HEK293T (cell line): ENCODE data around the gene EYA4.

Experiments
- CTCF ChIA-PET: fragments of 350-600 bp; formaldehyde crosslinking; extraction: SDS; loops from one replicate; lab custom pipeline; 2021; ENCODE audit warnings: antibody characterized with exemption, inconsistent platforms; lab: Yijun Ruan, JAX
- POLR2A ChIA-PET: fragments of 350-600 bp; formaldehyde crosslinking; extraction: SDS; loops from one replicate; lab custom pipeline; 2020; ENCODE audit warnings: antibody characterized with exemption, inconsistent platforms; lab: Yijun Ruan, JAX
- DNase-seq: peaks from one replicate; pipeline ENCODE4 v3.0.0; 2012; ENCODE audit warnings: mixed read lengths; ENCODE audit errors: extremely low spot score
- ARNT ChIP-seq: fragments of 450-650 bp; IDR thresholded peaks from 2 replicates; pipeline ENCODE4 v1.6.1; 2017; ENCODE audit warnings: mild to moderate bottlenecking
- BHLHE40 ChIP-seq: fragments of 450-650 bp; IDR thresholded peaks from 2 replicates; pipeline ENCODE4 v1.6.1; 2016; ENCODE audit warnings: mild to moderate bottlenecking, moderate library complexity, borderline replicate concordance
- CTBP1 ChIP-seq: fragments of 450-650 bp; IDR thresholded peaks from 2 replicates; pipeline ENCODE4 v1.6.1; 2016; ENCODE audit warnings: borderline replicate concordance
- ELF4 ChIP-seq: fragments of 450-650 bp; IDR thresholded peaks from 2 replicates; pipeline ENCODE4 v1.6.1; 2017; ENCODE audit warnings: antibody characterized with exemption
- FOXA1 ChIP-seq: fragments of 450-650 bp; IDR thresholded peaks from 2 replicates; pipeline ENCODE4 v1.6.1; 2016; ENCODE audit warnings: mild to moderate bottlenecking
- FOXK2 ChIP-seq: fragments of 450-650 bp; IDR thresholded peaks from 2 replicates; pipeline ENCODE4 v1.6.1; 2016; ENCODE audit warnings: mild to moderate bottlenecking
- FOXM1 ChIP-seq: fragments of 450-650 bp; IDR thresholded peaks from 2 replicates; pipeline ENCODE4 v1.6.1; 2017; ENCODE audit warnings: mild to moderate bottlenecking, borderline replicate concordance
- HDGF ChIP-seq: fragments of 450-650 bp; IDR thresholded peaks from 2 replicates; pipeline ENCODE4 v1.6.1; 2017; ENCODE audit warnings: antibody characterized with exemption, borderline replicate concordance
- L3MBTL2 ChIP-seq: fragments of 450-650 bp; conservative IDR thresholded peaks from 2 replicates; pipeline ENCODE4 v1.6.1; 2016; ENCODE audit warnings: mild to moderate bottlenecking
- LEF1 ChIP-seq: fragments of 450-650 bp; IDR thresholded peaks from 2 replicates; pipeline ENCODE4 v1.6.1; 2017; ENCODE audit warnings: mild to moderate bottlenecking, borderline replicate concordance
- NFRKB ChIP-seq: fragments of 450-650 bp; IDR thresholded peaks from 2 replicates; pipeline ENCODE4 v1.6.1; 2016; ENCODE audit warnings: mild to moderate bottlenecking, moderate library complexity
- SP1 ChIP-seq: fragments of 450-650 bp; IDR thresholded peaks from 2 replicates; pipeline ENCODE4 v1.6.1; 2017
- SUZ12 ChIP-seq: fragments of 450-650 bp; IDR thresholded peaks from 2 replicates; pipeline ENCODE4 v1.6.1; 2016; ENCODE audit warnings: mild to moderate bottlenecking
- TARDBP ChIP-seq: fragments of 450-650 bp; IDR thresholded peaks from 2 replicates; pipeline ENCODE4 v1.6.1; 2016
- ZNF384 ChIP-seq: fragments of 450-650 bp; IDR thresholded peaks from 2 replicates; pipeline ENCODE4 v1.6.1; 2016
- TF ChIP-seq, protein P1 (sequence below): fragments of 450-650 bp; IDR thresholded peaks from 2 replicates; pipeline ENCODE4 v1.6.1; 2016

EYA4 gene

DNA sequence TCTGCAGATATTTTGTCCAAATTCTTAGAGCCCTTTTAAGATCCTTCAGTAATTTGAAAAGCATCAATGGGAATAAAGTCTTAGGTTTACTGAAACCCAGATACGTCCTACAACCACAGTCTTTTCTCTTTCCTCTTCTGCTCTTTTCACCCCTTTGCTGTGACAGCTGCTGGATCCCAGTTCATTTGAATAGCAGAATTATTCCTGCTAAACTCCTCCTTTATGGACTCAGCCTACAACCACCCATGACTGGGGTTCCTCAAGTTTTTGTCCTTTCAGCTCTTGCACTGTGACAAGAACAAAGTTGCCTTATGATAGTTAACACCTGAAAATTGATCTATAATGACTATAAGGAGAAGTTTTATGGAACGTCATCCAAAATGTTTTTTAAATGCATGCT lies 237.5 kb downstream of the EYA4 start:
- ChIA-PET CTCF (no interaction called here), POLR2A (no interaction called here)
- no peak for TF ChIP-seq FOXK2
- no peak for TF ChIP-seq ZNF384
- no peak for TF ChIP-seq LEF1
- no peak for TF ChIP-seq TARDBP
- no peak for TF ChIP-seq SUZ12
- no peak for TF ChIP-seq CTBP1
- TF ChIP-seq FOXM1 = no peak
- TF ChIP-seq, protein P1, sequence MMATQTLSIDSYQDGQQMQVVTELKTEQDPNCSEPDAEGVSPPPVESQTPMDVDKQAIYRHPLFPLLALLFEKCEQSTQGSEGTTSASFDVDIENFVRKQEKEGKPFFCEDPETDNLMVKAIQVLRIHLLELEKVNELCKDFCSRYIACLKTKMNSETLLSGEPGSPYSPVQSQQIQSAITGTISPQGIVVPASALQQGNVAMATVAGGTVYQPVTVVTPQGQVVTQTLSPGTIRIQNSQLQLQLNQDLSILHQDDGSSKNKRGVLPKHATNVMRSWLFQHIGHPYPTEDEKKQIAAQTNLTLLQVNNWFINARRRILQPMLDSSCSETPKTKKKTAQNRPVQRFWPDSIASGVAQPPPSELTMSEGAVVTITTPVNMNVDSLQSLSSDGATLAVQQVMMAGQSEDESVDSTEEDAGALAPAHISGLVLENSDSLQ = no peak
- no peak for TF ChIP-seq ARNT
- no peak for TF ChIP-seq HDGF
- no peak for TF ChIP-seq ELF4
- no peak for TF ChIP-seq L3MBTL2
- no peak for TF ChIP-seq FOXA1
- TF ChIP-seq SP1 = no peak
- TF ChIP-seq NFRKB = no peak
- no peak for TF ChIP-seq BHLHE40

DNA sequence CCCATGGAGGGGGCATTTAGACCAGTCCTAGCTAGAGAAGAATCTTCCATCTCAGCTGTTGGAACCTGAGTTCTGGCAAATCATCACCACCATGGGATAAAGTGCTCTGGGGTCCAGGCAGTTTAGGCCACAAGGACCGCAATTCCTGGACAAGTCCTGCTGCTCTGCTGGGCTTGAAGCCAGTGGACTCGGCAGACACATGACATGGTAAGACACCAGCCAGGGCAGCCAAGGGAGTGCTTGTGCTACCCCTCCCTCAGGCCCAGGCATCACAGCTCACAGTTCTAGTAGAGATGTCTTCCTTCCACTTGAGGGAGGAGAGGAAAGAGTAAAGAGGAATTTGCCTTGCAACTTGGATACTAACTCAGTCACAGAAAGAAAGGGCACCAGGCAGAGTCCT lies 246.0 kb downstream of the EYA4 start:
- no peak for DNase-seq
- TF ChIP-seq ARNT (no peak), L3MBTL2 (no peak), FOXK2 (no peak), ZNF384 (no peak)
- POLR2A ChIA-PET = no interaction called here
- CTCF ChIA-PET = no interaction called here

More for the DNA sequence above, 237.5 kb downstream of the EYA4 start:
- DNase-seq = no peak

DNA sequence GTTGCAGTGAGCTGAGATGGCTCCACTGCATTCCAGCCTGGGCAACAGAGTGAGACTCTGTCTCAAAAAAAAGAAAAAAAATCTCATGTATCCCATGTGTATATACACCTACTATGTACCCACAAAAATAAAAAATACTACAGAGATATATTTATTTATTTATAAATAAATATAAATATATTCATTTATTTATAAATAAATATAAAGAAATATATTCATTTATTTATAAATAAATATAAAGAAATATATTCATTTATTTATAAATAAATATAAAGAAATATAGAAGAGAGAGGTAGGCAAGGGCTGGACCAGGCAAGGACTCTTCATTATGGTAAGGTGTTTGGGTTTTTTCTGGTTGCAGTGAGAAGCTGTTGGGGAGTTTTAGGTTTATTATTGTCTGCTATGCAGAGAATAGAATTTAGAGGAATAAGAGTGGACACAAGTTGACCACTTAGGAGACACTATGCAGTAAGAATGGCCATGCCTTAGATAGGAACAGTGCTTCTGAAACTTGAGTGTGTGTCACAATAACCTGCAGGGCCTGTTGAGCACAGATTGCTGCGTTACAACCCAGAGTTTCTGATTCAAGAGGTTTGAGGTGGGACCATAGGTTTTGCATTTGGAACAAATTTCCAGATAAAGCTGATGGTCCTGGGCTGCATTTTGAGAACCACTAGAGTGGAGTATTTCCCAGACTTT lies 254.2 kb downstream of the EYA4 start:
- TF ChIP-seq NFRKB (no peak), FOXM1 (no peak), BHLHE40 (no peak), ARNT (no peak), LEF1 (no peak), FOXA1 (no peak), SP1 (no peak), TARDBP (no peak), ZNF384 (no peak), CTBP1 (no peak), L3MBTL2 (no peak), SUZ12 (no peak), ELF4 (no peak), HDGF (no peak), FOXK2 (no peak)
- TF ChIP-seq, protein P1 = no peak
- CTCF ChIA-PET = no interaction called here
- POLR2A ChIA-PET = no interaction called here
- DNase-seq = no peak

DNA sequence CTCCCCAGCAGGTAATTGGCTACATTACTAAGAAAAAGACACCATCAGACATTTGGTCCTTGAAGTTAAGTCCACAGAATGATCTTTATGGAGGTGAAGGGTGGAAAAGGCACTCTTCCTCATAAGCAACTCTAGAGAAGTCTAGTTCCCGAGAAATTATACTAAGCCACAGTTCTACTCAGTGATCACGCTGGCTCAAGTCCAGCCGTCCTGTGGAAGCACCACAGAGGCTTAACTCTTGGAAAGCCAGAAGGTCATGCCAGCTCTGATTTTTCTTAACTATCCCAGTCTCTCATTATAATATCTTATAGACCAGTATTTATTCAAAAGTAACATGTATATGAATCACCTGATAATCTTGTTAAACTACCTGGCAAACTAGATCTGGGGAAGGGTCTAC lies 258.5 kb downstream of the EYA4 start:
- TF ChIP-seq BHLHE40 = no peak
- ChIA-PET POLR2A (no interaction called here), CTCF (no interaction called here)

DNA sequence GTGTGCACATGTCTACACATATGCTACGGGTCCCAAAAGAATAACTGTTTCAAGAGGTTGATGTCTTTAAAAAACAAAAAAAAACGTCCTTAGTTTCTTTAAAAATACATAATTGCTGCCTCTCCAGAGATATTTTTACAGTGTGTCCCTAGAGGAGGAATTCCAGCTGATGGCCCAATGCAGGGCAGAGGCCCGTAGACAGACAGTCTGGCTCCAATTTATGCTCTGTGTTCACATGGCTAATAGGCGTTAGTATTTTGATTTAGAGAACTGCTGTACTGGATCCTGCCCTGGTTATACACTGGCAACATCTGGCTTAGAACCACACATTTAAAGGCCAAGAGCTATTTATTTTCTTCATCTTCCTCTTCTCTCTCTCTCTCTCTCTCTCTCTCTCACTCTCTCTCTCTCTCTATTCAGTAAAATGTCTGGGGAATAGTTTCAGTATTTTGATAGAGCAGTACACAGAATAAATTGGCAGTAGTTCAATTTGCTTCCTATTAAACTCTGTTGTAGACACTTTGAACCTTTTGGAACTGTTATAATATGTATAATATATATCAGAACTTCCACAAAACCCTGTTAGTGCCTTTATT lies 260.6 kb downstream of the EYA4 start:
- no peak for DNase-seq
- TF ChIP-seq ZNF384 (no peak), SUZ12 (no peak), FOXM1 (no peak), TARDBP (no peak), L3MBTL2 (no peak), FOXK2 (no peak), ARNT (no peak), HDGF (no peak), NFRKB (no peak), SP1 (no peak)
- TF ChIP-seq, protein P1 = no peak
- ChIA-PET POLR2A (no interaction called here), CTCF (interaction anchor here (0.5 kb wide), 1 partner anchor 317 kb away, joined by 3 read pairs; no protein-coding TSS in a partner anchor)

More for the DNA sequence above, 258.5 kb downstream of the EYA4 start:
- no peak for DNase-seq
